Lung (tissue), 12 donors: ENCODE measurements around the gene RGS19. TPM values are rescaled to one million over a fixed set of nuclear protein-coding genes. Genes with fewer than 3 reads are reported as not detected.

Experiments
- ATAC-seq: fragments of 200-7000 bp; cut with Tn5 transposase; one replicate; pipeline ENCODE4 v1.9.1; 2020; ENCODE audit warnings: moderate number of reproducible peaks; ENCODE audit not compliant: insufficient read depth, low FRiP score
- DNase-seq, 3 donors: peaks; one replicate each; pipeline ENCODE4 v3.0.0-alpha.2; 2013 to 2017
- H3K27ac ChIP-seq, 2 donors: one replicate each; pipeline ENCODE4 v1.5.1; 2013; ENCODE audit warnings: mild to moderate bottlenecking in 2 of 2, moderate library complexity in 2 of 2, control low read depth in 1 of 2, inconsistent platforms in 1 of 2, low read depth in 1 of 2, low read length in 1 of 2
- H3K27me3 ChIP-seq, 3 donors: one replicate each; pipeline ENCODE4 v1.5.1; 2013; ENCODE audit warnings: low read length in 2 of 3; ENCODE audit not compliant: control insufficient read depth in 3 of 3, insufficient read depth in 3 of 3
- H3K36me3 ChIP-seq, 4 donors: one replicate each; pipeline ENCODE4 v1.5.1; 2013; ENCODE audit warnings: low read length in 4 of 4, mild to moderate bottlenecking in 1 of 4, moderate library complexity in 1 of 4; ENCODE audit not compliant: control insufficient read depth in 4 of 4, insufficient read depth in 4 of 4
- H3K4me1 ChIP-seq, 5 donors: one replicate each; pipeline ENCODE4 v1.5.1; 2013; ENCODE audit warnings: low read length in 5 of 5, mild to moderate bottlenecking in 2 of 5, moderate library complexity in 1 of 5; ENCODE audit not compliant: control insufficient read depth in 5 of 5, insufficient read depth in 5 of 5
- H3K4me3 ChIP-seq: one replicate; pipeline ENCODE4 v1.5.1; 2013; ENCODE audit warnings: mild to moderate bottlenecking, control low read depth, moderate library complexity
- H3K9ac ChIP-seq, 2 donors: one replicate each; pipeline ENCODE4 v1.5.1; 2013; ENCODE audit warnings: low read length in 2 of 2, control low read depth in 1 of 2; ENCODE audit not compliant: insufficient read depth in 1 of 2
- H3K9me3 ChIP-seq, 4 donors: one replicate each; pipeline ENCODE4 v1.5.1; 2013; ENCODE audit warnings: low read length in 3 of 4, mild to moderate bottlenecking in 1 of 4, moderate library complexity in 1 of 4; ENCODE audit not compliant: control insufficient read depth in 4 of 4, insufficient read depth in 3 of 4
- CTCF ChIP-seq: IDR thresholded peaks from 2 replicates; pipeline ENCODE4 v1.5.1; 2012; ENCODE audit warnings: mild to moderate bottlenecking; ENCODE audit errors: control extremely low read depth, extremely low read depth
- WGBS, 2 donors: extraction: QIAGEN DNeasy Blood & Tissue Kit; methylation state at CpG; one replicate each; pipeline ENCODE4 v1.1.7; 2013; 5-methylcytosine and 5-hydroxymethylcytosine counted together
- polyA plus RNA-seq, 2 donors: library from polyadenylated mRNA; stranded (reverse); fragments of 200-250 nt; gene quantifications; one replicate each; pipeline ENCODE4 v1.2.1, GENCODE V29; 2013
- total RNA-seq, 2 donors: library from RNA; depleted of rRNA in 1 of 2; stranded (reverse); fragments of >200 nt in 1 of 2; gene quantifications; one replicate each; pipeline ENCODE4 v1.2.1, GENCODE V29; 2014 to 2021
- donor health status: control.
- donor health status: control.
- donor health status: Bipolar disorder and iron deficiency.
- donor health status: healthy.
- donor health status: DM: yes; HTN: yes; CAD: no.

The RGS19 gene
- total and polyA plus RNA-seq, 4 donors: 15.1 to 99.0 (median 35.1) TPM

DNA sequence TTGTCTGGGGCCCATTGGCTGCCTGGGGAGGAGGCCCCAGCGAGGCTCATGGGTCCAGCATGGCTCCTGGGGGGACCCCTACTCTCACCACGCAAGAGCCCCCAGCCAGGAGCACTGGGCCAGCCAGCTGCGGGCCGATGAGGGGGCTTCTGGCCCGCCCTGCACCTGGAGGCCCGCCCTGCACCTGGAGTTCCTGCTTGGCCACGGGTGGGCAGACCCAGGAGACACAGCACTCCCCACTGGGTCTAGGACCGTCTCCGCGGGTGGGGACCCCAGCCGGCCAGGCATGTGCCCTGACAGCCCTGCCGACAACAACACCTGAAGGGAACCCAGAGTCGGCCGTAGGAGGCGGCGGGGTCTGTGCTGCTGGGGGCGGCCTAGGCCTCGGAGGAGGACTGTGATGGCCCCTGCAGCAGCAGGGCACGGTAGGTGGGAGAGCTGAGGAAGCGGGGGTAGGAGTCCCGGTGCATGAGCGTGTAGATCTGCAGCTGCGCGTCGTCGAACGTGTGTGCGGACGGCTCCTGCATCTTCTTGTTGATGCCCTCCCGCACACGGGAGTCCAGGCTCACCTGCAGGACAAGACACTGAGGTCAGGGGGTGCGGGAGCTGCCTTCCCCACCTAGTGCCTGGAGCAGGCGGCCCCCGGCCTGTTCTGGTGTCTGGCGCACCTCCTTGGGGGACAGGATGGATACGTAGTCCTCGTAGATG, 5.7 kb downstream of the RGS19 start:
- Histone ChIP-seq H3K27ac (no peak overlapping the region), H3K4me1 (peaks cover 0 to 10% (median 8%) of the 10 kb centered on the region in 5 donors), H3K36me3 (peaks cover 0 to 40% (median 14%) of the 10 kb centered on the region in 4 donors), H3K27me3 (no peaks in the 10 kb centered on the region), H3K4me3 (no peak overlapping the region), H3K9ac (no peak overlapping the region), H3K9me3 (no peaks in the 10 kb centered on the region)
- no peak for DNase-seq
- TF ChIP-seq CTCF: no peak
- WGBS, 2 donors: 93 to 94% methylated on average over 37 of the region's 37 CpGs
- no peak for ATAC-seq

DNA sequence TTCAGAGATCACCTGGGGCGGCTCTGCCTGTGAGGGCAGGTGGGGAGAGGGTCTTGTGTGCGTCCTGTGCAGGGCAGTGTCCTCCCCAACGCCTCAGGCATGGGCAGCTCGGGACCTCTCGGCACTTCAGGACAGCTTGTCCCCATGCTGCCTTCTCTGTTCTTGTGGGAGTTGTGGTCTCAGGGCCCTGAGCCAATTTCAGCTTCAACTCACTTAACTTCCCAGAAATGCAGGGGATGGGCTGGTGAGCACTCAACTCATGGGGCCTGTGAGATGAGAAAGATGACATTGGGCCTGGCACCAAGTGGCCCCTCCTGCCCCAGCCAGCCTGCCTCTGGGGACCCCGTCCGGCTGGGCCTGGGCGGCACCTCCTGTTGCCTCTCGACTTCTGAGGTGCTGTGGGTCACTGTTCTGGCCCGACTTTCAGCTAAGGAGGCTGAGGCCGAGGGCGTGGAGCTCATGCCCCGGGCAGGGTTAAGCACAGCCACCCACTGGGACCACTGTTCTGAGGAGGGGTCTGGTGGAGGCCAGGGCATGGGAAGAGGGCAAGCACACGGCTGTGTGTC, 6.7 kb downstream of the RGS19 start:
- H3K9ac ChIP-seq: no peak overlapping the region
- H3K4me1 ChIP-seq: peaks cover 0 to 5% (median 0%) of the 10 kb centered on the region in 5 donors
- no peaks in the 10 kb centered on the region for H3K27me3 ChIP-seq
- TF ChIP-seq CTCF: no peak
- no peak overlapping the region for H3K27ac ChIP-seq
- H3K9me3 ChIP-seq: no peaks in the 10 kb centered on the region
- H3K4me3 ChIP-seq: no peak overlapping the region
- ATAC-seq (no peak), DNase-seq (no peak)
- H3K36me3 ChIP-seq: peaks cover 0 to 40% (median 14%) of the 10 kb centered on the region in 4 donors
- 78 to 85% methylated on average over 14 of the region's 14 CpGs for WGBS, 2 donors

GRCh38 chr20:64071341-64072332, 7.7 kb downstream of the RGS19 start:
- H3K27ac ChIP-seq: no peak overlapping the region

More at GRCh38 chr20:64071341-64072332, 7.7 kb downstream of the RGS19 start:
- Histone ChIP-seq H3K36me3 (peaks cover 0 to 40% (median 14%) of the 10 kb centered on the region in 4 donors), H3K27me3 (no peaks in the 10 kb centered on the region), H3K9me3 (no peaks in the 10 kb centered on the region), H3K4me3 (no peak overlapping the region), H3K4me1 (peaks cover 0 to 5% (median 0%) of the 10 kb centered on the region in 5 donors), H3K9ac (no peak overlapping the region)
- DNase-seq: no peak
- no peak for ATAC-seq
- WGBS, 2 donors: 87 to 88% methylated on average over 29 to 30 of the region's 30 CpGs
- no peak for TF ChIP-seq CTCF
